GOT3 (cell line): Measurements from ENCODE around the gene RFX5.
"Not testable (repeated sequence)": the region's sequence is repeated elsewhere in the genome, so short reads cannot be mapped to it uniquely, and the experiment has no call there.

ENCODE experiments used
- DNase-seq: peaks from one replicate; lab custom pipeline; 2025; ENCODE audit warnings: mixed read lengths; lab: John Stamatoyannopoulos, UW

RFX5 gene

DNA sequence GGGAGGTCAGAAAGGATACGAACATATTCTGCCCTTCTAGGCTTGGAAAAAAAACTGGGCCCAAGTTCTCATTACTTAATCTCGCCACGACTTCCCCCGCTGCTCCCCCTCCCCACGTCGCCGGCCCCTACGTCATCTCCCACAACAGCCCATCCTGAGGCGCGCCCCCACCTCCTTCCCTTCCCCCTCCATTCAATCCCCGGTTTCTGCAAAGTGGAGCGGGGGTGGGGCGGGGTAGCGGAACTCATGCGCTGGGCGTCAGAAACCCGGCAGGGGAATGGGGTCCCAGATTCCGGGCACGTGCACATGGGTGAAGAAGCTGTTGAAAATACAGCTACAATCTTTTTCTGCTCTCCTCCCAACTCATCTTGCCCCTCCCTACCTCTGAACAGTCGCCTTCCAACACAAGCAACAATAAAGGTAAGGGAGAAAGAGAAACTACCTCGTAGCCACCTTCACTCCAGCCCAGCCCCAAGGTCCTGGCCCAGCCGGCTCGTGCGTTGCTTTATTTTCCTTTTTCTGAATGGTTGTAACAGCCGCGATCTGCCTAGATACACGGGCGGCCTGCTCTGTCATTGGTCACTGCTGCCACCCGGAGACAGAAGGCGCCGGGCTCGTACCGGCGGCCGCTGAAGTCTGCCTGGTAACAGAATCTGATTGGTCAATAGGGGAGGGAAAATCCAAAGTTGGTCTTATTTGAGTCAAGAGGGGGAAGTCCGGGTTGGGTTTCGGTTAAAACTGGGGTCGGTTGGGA, at the start of gene RFX5:
TSS of gene RFX5 (minus strand) at position 484 of the 754 bp plus-strand sequence. CDS start 932 bp downstream, outside the sequence.
- DNase-seq: peak; percentile 82

DNA sequence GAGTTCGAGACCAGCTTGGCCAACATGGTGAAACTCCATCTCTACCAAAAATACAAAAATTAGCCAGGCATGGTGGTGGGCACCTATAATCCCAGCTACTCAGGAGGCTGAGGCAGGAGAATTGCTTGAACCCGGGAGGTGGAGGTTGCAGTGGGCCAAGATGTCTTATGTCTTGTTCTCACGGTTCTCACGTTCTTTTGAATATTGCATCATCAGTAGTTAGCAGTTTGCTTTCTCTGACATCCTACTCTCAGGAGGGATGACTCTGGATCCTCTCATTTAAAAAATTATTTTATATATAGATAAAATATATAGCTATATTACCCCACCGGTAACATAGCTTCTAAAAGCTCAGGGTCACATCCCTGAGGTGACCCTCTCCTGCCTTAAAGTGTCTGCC, 49.2 kb upstream of the RFX5 start:
- not testable (repeated sequence) for DNase-seq

DNA sequence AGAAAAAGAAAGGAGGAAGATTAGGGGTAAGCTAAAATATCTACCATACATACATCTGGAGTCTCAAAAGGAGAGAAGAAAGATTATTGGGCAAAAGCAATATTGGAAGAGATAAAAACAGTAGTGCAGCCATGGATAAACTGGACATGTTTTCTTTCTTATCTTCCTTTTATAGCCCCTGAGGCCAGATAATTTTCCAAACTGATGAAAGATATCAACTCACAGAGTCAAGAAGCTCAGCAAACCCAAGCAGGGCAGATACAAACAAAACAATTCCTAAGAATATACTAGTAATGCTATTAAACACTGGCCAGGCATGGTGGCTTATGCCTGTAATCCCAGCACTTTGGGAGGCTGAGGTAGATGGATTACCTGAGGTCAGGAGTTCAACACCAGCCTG, 46.5 kb upstream of the RFX5 start:
- no peak for DNase-seq

DNA sequence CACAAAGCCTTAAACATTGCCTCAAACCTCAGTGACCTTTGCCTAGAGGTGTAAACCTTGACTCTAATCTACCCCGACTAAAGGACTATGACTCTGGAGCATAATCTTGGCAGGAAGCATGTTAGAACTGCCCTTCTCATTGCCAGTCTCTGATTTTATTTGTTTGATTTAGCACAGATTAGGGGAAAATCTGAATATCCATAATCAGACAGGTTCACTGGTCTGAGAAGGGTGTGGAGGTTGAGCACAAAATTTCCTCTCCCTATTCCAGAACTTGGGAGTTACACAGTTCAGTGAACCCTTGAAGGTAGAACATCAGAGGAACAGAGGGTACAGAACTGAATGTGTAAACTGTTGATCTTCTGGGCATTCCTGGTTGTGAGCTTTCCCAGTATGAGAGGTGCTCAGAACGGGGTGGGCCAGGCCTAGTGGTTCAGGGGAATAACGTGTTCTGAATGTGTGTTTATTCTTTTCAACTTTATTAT, 44.1 kb upstream of the RFX5 start:
- DNase-seq: no peak

DNA sequence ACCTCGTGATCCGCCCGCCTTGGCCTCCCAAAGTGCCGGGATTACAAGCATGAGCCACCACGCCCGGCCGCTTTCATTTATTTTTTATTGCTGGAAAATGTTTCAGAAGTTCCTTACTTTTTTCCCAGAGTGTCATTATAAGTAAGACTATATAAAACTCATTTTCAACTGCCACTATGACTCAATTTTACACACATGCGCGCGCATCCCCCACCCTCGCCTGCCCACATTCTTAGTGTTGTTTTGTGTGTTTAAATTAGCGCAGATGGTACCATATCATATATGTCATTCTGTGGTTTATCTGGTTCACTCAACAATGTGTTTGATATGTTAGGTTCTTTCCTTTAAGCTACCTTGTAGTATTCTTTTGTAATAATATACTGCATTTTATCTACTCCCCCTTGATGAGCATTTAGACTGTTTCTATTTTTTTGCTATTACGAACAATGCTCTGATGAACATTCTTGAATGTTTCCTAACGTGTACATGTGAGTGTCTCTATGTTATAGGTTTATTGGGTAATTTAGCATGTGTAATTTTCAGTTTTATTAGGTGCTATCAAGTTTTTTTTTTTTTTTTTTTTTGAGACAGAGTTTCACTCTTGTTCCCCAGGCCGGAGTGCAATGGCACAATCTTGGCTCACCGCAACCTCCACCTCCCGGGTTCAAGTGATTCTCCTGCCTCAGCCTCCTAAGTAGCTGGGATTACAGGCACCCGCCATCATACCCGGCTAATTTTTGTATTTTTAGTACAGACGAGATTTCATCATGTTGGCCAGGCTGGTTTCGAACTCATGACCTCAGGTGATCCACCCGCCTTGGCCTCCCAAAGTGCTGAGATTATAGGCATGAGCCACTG, 43.4 kb upstream of the RFX5 start:
- DNase-seq: not testable (repeated sequence)

DNA sequence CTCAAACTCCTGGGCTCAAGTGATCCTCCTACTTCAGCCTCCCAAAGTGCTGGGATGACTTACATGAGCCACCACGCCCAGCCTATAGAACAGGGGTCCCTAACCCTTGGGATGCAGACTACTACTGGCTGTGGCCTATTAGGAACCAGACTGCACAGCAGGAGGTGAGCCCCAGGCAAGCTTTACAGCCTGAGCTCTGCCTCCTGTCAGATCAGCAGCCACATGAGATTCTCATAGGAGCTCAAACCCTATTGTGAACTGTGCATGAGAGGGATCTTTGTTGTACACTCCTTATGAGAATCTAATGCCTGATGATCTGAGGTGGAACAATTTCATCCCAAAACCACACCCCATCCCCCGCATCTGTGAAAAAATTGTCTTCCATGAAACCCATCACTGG, 39.0 kb upstream of the RFX5 start:
- DNase-seq: no peak

DNA sequence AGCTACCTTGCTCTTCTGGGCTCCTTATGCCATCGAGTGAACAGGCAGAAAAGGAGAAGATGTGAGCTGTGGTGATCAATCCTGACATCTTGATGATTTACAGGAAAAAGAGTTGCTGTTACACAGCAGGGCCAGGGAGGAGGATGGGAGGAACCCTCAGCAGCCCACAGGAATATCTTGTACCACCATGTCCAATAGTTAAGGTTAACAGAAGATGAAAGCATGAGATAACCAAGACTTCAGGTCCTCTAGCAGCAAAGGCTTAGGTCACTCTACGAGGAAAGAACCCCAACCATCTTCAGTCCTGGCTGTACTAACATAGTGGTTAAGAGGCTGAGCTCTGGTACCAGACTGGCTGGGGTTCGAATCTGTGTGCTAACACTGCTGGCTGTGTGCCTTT, 37.5 kb upstream of the RFX5 start:
- DNase-seq: no peak

DNA sequence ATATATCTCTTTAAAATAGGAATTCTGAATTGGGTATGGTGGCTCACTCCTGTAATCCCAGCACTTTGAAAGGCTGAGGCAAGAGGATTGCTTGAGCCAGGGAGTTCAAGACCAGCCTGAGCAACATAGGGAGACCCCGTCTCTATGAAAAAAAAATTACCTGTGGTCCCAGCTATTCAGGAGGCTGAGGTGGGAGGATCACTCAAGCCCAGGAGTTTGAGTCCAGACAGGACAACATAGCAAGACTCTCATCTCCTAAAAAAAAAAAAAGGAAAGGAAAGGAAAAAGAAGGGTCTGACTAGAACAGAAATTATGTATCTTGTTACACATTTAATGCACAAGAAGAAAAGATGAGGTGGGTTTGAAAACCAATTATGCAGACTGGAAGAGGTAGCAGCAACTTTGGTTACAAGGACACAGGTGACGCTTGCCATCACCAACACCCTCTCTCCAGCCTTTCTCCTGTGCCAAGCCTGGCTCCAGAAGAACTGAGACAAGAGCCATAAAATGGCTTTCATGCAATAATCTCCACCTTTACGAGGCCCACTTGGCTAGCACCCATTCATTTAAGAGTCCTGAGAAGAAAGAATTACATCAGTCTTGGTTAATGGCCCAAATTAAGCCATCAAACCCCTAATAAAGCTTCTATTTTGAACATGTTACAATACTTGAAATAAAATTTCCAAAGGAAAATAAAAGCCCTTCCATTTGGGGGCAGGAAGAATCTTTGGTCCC, 30.3 kb upstream of the RFX5 start:
- no peak for DNase-seq

DNA sequence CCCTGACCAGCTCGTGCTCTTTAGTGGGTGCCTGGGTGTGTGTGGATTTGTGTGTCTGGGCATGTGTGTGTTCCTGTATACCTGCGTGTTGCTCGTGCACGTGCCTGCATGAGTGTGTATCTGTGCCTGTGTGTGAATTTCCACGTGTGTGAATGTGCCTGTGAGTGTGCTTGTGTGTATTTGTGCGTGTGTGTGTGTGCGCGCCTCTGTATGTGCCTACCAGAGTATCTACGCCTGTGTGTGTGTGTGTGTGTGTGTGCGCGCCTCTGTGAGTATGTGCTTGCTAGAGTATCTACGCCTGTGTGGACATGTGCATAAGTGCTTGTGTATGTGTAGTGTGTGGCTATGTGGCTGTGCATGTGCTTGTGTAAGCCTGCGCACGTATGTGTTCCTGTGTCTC, 26.1 kb upstream of the RFX5 start:
- no peak for DNase-seq

DNA sequence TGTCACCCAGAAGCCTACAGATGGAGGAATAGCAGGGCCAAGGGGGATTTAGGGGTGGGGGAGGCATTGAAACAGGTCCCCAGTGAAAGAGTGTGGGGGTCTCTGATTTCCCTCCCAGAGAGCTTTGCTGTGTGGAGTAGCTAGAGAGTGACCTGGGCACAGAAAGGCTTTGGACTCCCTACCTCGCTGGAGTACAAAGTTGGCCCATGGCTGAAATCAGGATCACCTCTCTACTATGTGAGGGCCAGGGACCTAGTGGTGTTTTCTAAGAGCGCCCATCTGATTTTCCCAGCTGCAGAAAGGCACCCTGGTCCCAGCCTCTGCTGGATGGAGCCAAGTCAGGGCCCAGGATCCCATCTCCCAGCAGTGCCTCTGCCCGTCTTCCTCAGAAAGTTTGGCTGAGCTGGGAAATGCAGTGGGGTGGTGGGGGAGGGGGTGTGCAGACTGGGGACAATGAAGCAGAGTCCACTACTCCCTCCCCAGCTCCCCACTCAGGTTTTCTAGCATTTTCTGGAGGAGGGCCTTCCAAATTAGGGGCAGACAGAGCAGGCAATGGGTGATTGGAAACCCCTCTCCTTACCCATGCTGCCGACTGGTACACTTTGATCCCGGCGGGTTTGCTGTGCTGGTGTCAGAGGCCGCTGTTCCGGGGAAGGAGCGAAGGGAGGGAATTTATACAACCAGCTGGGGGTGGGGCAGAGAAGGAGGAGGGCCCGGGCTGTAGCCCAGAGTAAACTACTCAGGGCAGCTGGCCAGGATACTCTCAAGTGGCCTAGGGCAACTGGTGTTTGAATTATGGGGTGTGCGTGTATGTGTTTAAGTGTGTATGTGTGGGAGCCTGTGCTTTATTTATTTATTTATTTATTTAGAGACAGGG, 25.2 kb upstream of the RFX5 start, which contains the start of gene SELENBP1:
TSS of gene SELENBP1 (minus strand) at position 648 of the 877 bp plus-strand sequence. CDS start at position 584, 64 bp downstream.
- no peak for DNase-seq

DNA sequence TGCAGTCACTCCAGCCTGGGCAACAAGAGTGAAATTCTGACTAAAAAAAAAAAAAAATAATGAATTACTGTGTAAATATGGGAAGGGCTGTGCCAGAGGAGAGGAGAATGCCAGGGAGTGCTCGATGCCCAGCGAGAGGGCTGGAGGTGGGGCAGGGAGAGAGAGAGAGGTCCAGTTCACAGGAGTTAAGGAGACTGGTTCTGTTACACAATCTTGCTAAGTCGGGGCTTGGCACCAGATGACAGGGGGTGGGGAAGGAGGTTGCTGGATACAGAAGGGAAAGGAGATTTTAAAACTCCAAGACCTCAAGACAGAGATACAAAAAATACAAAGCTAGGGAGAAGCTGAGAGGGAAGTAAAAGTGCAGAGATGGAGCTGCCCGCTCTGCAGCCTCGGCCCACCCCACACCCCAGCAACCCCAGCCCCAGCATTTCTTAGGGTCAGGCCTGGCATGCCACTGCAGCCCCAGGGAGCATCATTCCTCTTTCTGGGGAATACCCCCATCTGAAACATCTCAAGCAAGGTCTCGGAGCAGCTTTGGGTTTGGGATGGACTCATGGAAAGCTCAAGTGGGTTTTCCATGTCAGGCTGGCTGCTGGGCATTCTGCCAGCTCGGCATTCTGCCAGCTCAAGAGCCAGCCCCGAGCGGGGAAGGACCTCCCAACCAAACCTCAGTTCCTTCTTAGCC, 24.5 kb upstream of the RFX5 start:
- no peak for DNase-seq

DNA sequence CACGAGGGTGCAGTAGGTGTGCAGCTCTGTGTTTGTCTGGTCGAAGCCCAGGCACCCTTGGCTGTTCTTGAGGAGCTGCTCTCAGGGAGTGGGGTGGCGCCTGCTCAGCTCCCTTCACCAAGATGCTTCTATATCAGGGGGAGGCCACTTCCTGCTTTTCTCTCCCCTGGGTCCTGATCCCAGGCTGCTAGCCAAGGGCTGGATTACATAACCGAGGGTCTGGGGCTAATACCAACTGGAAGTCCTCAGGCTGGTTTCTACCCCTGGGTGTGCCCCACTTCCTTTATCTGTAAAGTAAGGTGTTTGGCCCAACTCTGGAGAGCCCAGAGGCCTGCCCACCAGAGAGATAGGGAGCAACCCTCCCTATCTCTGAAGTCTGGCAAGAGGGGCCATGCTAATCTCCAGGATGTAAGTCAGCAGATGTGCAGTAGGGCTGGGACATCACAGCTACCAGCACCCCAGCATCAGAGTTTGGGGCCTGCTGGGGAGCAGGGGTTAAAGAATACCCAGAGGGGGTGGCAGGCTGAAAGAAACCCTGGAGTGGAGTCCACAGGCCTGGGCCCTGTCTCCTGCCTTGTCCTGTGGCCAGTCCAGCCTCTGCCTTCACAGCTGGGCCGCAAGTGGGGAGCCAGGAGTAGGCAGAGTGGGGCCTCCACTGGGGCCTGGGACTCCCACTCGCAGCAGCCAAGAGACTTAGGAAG, 23.3 kb upstream of the RFX5 start:
- DNase-seq: no peak

DNA sequence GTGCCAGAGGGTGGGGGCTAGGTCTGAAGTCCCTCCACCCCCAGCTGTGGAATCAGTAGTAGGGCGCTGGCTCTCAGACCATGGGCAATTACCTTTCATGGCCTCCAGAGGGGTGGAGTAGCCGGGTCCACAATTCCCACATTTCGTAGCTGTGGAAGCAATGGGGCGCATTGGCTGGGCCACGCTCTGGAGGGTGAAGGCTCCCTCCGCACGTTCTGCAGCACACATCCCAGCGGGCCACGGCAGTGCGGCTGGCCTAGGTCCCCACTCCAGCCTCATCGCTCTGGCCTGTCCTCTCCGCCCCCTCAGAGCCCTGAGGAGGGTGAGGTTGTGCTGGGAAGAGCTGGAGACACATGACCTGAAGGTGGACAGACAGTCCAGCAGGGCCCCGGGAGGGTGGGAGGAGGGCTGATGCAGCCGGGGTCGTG, 22.6 kb upstream of the RFX5 start:
- DNase-seq: no peak

DNA sequence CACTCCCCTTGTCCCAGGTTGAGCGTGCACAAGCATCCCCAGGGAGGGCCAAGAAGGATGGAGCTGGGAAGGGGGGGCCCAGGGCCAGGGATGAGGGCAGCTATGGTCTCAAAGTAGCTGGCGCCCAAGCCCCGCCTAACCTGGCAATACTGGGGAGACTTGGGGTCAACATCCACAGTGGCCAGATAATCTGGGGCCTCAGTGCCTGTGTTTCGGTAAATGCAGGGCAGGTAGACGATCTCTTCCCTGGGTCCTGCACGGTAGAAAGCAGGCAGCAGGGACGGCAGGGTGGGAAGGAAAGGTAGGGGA, 22.2 kb upstream of the RFX5 start:
- no peak for DNase-seq

DNA sequence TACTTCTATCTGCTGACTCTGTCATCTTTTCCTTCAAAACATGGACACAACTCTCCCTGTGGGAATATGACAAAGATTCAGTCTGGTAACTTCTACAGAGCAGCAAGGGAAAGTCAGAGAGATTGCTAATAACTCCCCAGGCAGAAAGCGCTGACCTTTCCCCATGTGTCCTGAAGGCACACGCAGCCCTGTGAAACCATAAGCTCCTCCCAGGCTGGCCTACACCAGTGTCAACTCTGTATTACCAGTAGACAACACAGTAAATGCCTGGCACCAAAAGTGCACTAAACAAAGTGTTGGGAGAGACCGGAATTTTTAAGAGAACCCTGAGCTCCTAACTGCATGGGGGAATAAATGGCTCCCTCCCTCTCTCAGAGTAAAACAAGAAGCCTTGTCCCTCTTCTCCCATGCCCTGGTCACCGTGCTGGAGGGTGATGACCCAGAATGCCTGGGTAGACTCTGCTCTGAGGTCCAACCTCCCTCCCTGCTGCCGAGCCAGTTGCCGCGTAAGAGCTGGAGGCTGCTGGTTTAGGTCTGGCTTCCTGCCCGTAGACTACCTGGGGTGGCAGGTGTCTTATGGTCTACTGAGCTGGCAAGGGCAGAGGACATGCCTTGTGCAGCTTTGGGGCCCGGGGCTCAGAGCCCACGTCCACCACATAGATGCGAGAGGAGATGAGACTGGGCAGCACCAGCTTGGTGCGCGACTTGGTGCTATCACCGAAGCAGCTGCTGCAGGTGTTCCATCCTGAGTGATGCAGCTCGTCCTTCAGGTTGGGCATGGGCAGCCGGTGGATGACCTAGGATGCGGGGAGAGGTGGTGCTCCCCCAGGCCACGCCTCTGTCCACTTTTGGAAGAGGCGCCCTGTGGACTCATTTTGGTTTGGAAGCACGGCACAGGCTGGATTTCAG, 21.6 kb upstream of the RFX5 start:
- no peak for DNase-seq

DNA sequence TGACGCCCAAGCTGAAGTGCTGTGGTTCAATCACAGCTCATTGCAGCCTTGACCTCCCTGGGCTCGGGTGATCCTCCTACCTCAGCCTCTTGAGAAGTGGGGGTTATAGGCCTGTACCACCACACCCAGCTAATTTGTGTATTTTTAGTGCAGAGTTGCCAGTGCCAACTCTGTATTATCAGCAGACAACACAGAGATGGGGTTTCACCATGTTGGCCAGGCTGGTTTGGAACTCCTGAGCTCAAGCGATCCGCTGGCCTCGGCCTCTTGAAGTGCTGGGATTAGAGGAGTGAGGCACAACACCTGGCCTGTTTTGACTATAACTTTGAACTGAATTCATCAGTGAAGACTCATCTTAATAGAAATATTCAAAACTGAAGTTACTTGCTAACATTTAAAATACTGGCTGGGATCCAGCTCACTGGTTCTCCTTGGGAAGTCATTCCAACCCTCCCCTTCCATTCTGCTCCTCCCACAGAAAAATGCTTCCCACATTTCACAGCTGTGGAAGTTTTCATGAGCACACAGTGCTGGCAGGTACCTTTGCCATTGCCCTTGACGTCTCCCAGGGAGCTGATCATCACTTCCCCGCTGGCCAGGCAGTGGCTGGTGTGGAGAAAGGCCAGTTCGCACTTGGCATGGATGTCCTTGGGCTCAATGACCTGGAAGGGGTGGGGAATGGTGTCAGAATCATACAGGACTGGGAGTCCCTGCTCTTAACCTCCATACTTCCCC, 20.8 kb upstream of the RFX5 start:
- DNase-seq: no peak

DNA sequence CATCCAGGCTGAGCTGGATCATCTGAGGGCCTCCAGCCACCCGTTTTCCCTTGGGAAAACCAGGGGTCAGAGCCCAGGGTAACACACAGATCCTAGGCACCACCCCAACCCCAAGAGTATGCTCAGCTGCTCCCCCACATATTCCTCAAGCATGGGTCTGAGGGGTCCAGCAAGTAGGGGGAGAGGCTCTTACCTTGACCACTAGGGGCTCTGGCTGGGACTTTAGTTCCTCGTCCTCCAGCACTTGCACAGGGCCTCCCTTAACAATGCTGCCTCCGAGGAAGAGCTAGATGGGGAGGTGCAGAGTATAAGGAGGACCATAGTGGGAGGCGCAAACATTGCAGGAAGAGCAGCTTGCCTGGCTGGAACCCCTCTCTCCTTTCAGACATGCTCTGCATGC, 17.9 kb upstream of the RFX5 start:
- DNase-seq: no peak
